GM23338 (cell line): ENCODE measurements around the gene USP10. TPM values are rescaled to one million over a fixed set of nuclear protein-coding genes. Genes with fewer than 3 reads are reported as not detected.

Experiments
- ATAC-seq: fragments of 200-7000 bp; cut with Tn5 transposase; 3 replicates; pipeline ENCODE4 v1.9.1; 2020
- DNase-seq: peaks from one replicate; pipeline ENCODE4 v3.0.0-alpha.2; 2015; ENCODE audit warnings: low spot score
- H2AFZ ChIP-seq: fragments of 200-600 bp; sonication (generic); 2 replicates; pipeline ENCODE4 v1.8.0; 2016; ENCODE audit warnings: antibody characterized with exemption, mild to moderate bottlenecking, moderate library complexity
- H3F3A ChIP-seq: fragments of 200-600 bp; sonication (generic); replicated peaks from 2 replicates; pipeline ENCODE4 v1.8.0; 2017; ENCODE audit warnings: antibody characterized with exemption, mixed run types, low read depth
- H3K27ac ChIP-seq: fragments of 200-600 bp; sonication (generic); 2 replicates; pipeline ENCODE4 v1.6.1; 2016; ENCODE audit warnings: low read depth
- H3K27me3 ChIP-seq: fragments of 200-600 bp; sonication (generic); 2 replicates; pipeline ENCODE4 v1.8.0; 2016; ENCODE audit warnings: mild to moderate bottlenecking, mixed run types, moderate library complexity; ENCODE audit not compliant: insufficient read depth
- H3K36me3 ChIP-seq: fragments of 200-600 bp; sonication (generic); 2 replicates; pipeline ENCODE4 v1.8.0; 2016; ENCODE audit warnings: mild to moderate bottlenecking; ENCODE audit not compliant: insufficient read depth
- H3K4me1 ChIP-seq: fragments of 200-600 bp; sonication (generic); 2 replicates; pipeline ENCODE4 v1.8.0; 2016; ENCODE audit warnings: mild to moderate bottlenecking, moderate library complexity; ENCODE audit not compliant: insufficient read depth
- H3K4me2 ChIP-seq: fragments of 200-600 bp; sonication (generic); 2 replicates; pipeline ENCODE4 v1.7.1; 2017; ENCODE audit warnings: mixed run types
- H3K4me3 ChIP-seq: fragments of 200-600 bp; sonication (generic); 2 replicates; pipeline ENCODE4 v1.6.1; 2016; ENCODE audit warnings: mixed run types
- H3K79me2 ChIP-seq: fragments of 200-600 bp; sonication (generic); replicated peaks from 2 replicates; pipeline ENCODE4 v1.8.0; 2017; ENCODE audit warnings: mild to moderate bottlenecking; ENCODE audit not compliant: insufficient read depth
- H3K9me2 ChIP-seq: fragments of 200-600 bp; sonication (generic); 2 replicates; pipeline ENCODE4 v1.8.0; 2017; ENCODE audit not compliant: insufficient read depth
- H4K20me1 ChIP-seq: fragments of 200-600 bp; sonication (generic); replicated peaks from 2 replicates; pipeline ENCODE4 v1.8.0; 2017; ENCODE audit warnings: mild to moderate bottlenecking; ENCODE audit not compliant: insufficient read depth
- H3K27ac Mint-ChIP-seq: 2 replicates; pipeline ENCODE4 v1.8.0; 2020; ENCODE audit warnings: inconsistent platforms, mild to moderate bottlenecking, moderate library complexity, mixed read lengths
- H3K27me3 Mint-ChIP-seq: 3 replicates; pipeline ENCODE4 v1.8.0; 2022; ENCODE audit warnings: low read depth, mild to moderate bottlenecking, moderate library complexity, mixed read lengths, inconsistent platforms; ENCODE audit not compliant: insufficient read depth, poor library complexity
- H3K36me3 Mint-ChIP-seq: 3 replicates; pipeline ENCODE4 v1.8.0; 2021; ENCODE audit warnings: low read depth, mild to moderate bottlenecking, inconsistent platforms, moderate library complexity, mixed read lengths
- H3K4me1 Mint-ChIP-seq: 3 replicates; pipeline ENCODE4 v1.8.0; 2020; ENCODE audit warnings: mild to moderate bottlenecking, inconsistent platforms, mixed read lengths
- H3K4me3 Mint-ChIP-seq: 3 replicates; pipeline ENCODE4 v1.8.0; 2021; ENCODE audit warnings: moderate library complexity, mild to moderate bottlenecking, inconsistent platforms, mixed read lengths
- H3K9me3 Mint-ChIP-seq: 3 replicates; pipeline ENCODE4 v1.8.0; 2020; ENCODE audit warnings: moderate library complexity, mild to moderate bottlenecking, inconsistent platforms, mixed read lengths
- CREB1 ChIP-seq: fragments of 250-450 bp; sonication (Bioruptor Pico); IDR thresholded peaks from 2 replicates; pipeline ENCODE4 v1.5.0; 2020; ENCODE audit warnings: low read depth, mild to moderate bottlenecking, moderate library complexity
- ETS1 ChIP-seq: IDR thresholded peaks from 2 replicates; pipeline ENCODE4 v1.6.1; 2016; ENCODE audit warnings: antibody characterized with exemption
- EZH2phosphoT487 ChIP-seq: fragments of 200-600 bp; sonication (generic); IDR thresholded peaks from one replicate; pipeline ENCODE4 v1.8.1; 2018; ENCODE audit warnings: antibody characterized with exemption; ENCODE audit not compliant: unreplicated experiment
- NANOG ChIP-seq: IDR thresholded peaks from 2 replicates; pipeline ENCODE4 v1.6.1; 2016; ENCODE audit warnings: antibody characterized with exemption, borderline replicate concordance
- POLR2AphosphoS5 ChIP-seq: IDR thresholded peaks from 2 replicates; pipeline ENCODE4 v1.6.1; 2016; ENCODE audit warnings: antibody characterized with exemption, low read depth
- REST ChIP-seq: IDR thresholded peaks from one replicate; pipeline ENCODE4 v1.6.1; 2018; ENCODE audit warnings: antibody characterized with exemption; ENCODE audit not compliant: unreplicated experiment
- STAT1 ChIP-seq: IDR thresholded peaks from one replicate; pipeline ENCODE4 v1.6.1; 2016; ENCODE audit warnings: antibody characterized with exemption; ENCODE audit not compliant: unreplicated experiment
- ZNF114 ChIP-seq: fragments of 250-450 bp; sonication (Bioruptor Pico); IDR thresholded peaks from 2 replicates; pipeline ENCODE4 v1.5.0; 2020; ENCODE audit warnings: mild to moderate bottlenecking, moderate library complexity
- ZNF331 ChIP-seq: fragments of 250-450 bp; sonication (Bioruptor Pico); IDR thresholded peaks from 2 replicates; pipeline ENCODE4 v1.5.0; 2020; ENCODE audit warnings: low read depth, mild to moderate bottlenecking, moderate library complexity
- ZNF462 ChIP-seq: fragments of 250-450 bp; sonication (Bioruptor Pico); IDR thresholded peaks from 2 replicates; pipeline ENCODE4 v1.5.0; 2020; ENCODE audit warnings: mild to moderate bottlenecking, moderate library complexity
- polyA plus RNA-seq: library from polyadenylated mRNA; unstranded; fragments of >200 nt; fragmentation: Nextera tagmentation; extraction: Ambion mirVana; gene quantifications from 2 replicates; pipeline ENCODE4 v1.2.1, GENCODE V29; 2016
- total RNA-seq: library from RNA; depleted of rRNA; stranded (reverse); fragments of >200 nt; shearing (Covaris generic); gene quantifications from 2 replicates; pipeline ENCODE4 v1.2.3, GENCODE V29; 2014

Gene USP10
- total and polyA plus RNA-seq, 2 experiments from 2014 or later, result 158 to 194 TPM

- no peaks in the 10 kb centered on the region for H3K27me3 ChIP-seq
- H3K9me2 ChIP-seq, result no peaks in the 10 kb centered on the region
- TF ChIP-seq ZNF462 (CRISPR knock-in tag) (no peak), ZNF331 (no peak), ETS1 (no peak), POLR2AphosphoS5 (no peak)
- peaks cover 22% of the 10 kb centered on the region for H3K36me3 Mint-ChIP-seq
- H3K36me3 ChIP-seq, result no peaks in the 10 kb centered on the region
- H3K4me3 Mint-ChIP-seq, result no peak overlapping the region
- H3K4me1 ChIP-seq, result peaks cover 9% of the 10 kb centered on the region; the same call in 1 of the 2 replicates
- no peak overlapping the region for H3K4me3 ChIP-seq
- no peaks in the 10 kb centered on the region; the same call in 2 of the 3 replicates for H3K9me3 Mint-ChIP-seq
- peaks cover 94% of the 10 kb centered on the region for H3K79me2 ChIP-seq
- H2AFZ ChIP-seq, result no peak overlapping the region
- H3K4me2 ChIP-seq, result no peak overlapping the region
- H3K27ac Mint-ChIP-seq, result 0 out of 2 replicates have a peak overlapping the region, but pooled peaks have one; percentile 6
- peaks cover 59% of the 10 kb centered on the region for H4K20me1 ChIP-seq
- peaks cover 21% of the 10 kb centered on the region for H3K4me1 Mint-ChIP-seq
- DNase-seq, result no peak
- H3K27ac ChIP-seq, result no peak overlapping the region
- peaks cover 3% of the 10 kb centered on the region for H3K27me3 Mint-ChIP-seq
- H3F3A ChIP-seq, result peaks cover 6% of the 10 kb centered on the region; the same call in 1 of the 2 replicates
- no peak for ATAC-seq
Measured at GRCh38 chr16:84749815-84750214, 50.0 kb downstream of the USP10 start.

GRCh38 chr16:84750575-84750974 lies 50.8 kb downstream of the USP10 start:
- Histone ChIP-seq H3K36me3 (no peaks in the 10 kb centered on the region), H3K27me3 (no peaks in the 10 kb centered on the region), H4K20me1 (peaks cover 65% of the 10 kb centered on the region), H3K4me1 (peaks cover 12% of the 10 kb centered on the region; the same call in 1 of the 2 replicates), H3K79me2 (peaks cover 98% of the 10 kb centered on the region), H3F3A (peaks cover 6% of the 10 kb centered on the region; the same call in 1 of the 2 replicates), H3K27ac (0 out of 2 replicates have a peak overlapping the region, but pooled peaks have one; percentile 7), H3K4me3 (no peak overlapping the region), H2AFZ (no peak overlapping the region), H3K4me2 (no peak overlapping the region), H3K9me2 (no peaks in the 10 kb centered on the region)
- ATAC-seq (no peak), DNase-seq (no peak)
- no peaks in the 10 kb centered on the region; the same call in 2 of the 3 replicates for H3K9me3 Mint-ChIP-seq
- H3K36me3 Mint-ChIP-seq, result peaks cover 19% of the 10 kb centered on the region
- peaks cover 27% of the 10 kb centered on the region for H3K4me1 Mint-ChIP-seq
- H3K27me3 Mint-ChIP-seq, result peaks cover 2% of the 10 kb centered on the region
- H3K27ac Mint-ChIP-seq, result no peak overlapping the region
- H3K4me3 Mint-ChIP-seq, result no peak overlapping the region
- TF ChIP-seq ZNF114 (CRISPR knock-in tag), result no peak
- TF ChIP-seq STAT1, result no peak
- no peak for TF ChIP-seq REST
- no peak for TF ChIP-seq POLR2AphosphoS5
- no peak for TF ChIP-seq NANOG
- no peak for TF ChIP-seq CREB1 (CRISPR knock-in tag)
- TF ChIP-seq EZH2phosphoT487, result no peak
